Loucy (cell line): Measurements from ENCODE around the gene IGFN1.

Source experiments
- EZH2phosphoT487 ChIP-seq: fragments of 200-600 bp; IDR thresholded peaks from 2 replicates; pipeline ENCODE4 v1.6.1; 2018; ENCODE audit warnings: antibody characterized with exemption, mild to moderate bottlenecking, moderate library complexity, borderline replicate concordance
- TF ChIP-seq, protein P1 (sequence below): fragments of 200-600 bp; sonication (generic); conservative IDR thresholded peaks from 2 replicates; pipeline ENCODE4 v1.5.1; 2014; ENCODE audit warnings: mild to moderate bottlenecking, antibody characterized with exemption, low read length

DNA sequence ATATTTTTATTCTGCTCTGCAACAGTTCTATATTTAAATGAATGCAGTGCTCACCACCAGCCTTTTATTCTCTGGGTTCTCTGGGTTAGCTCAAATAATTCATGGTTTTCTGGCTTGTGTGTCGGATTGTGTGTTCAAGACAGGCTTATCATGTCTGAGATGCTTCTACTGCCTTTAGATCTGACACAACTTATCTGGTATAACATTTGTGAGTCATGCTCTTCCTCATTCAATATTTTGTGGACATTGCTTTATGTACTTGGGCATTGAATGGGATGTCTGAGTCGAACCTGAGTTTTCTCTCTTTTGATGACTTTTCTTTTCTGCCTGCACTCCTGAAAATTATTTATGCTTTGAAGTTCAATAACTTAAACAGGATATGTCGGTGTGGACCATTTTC is 75.1 kb downstream of the IGFN1 start:
- TF ChIP-seq, protein P1, sequence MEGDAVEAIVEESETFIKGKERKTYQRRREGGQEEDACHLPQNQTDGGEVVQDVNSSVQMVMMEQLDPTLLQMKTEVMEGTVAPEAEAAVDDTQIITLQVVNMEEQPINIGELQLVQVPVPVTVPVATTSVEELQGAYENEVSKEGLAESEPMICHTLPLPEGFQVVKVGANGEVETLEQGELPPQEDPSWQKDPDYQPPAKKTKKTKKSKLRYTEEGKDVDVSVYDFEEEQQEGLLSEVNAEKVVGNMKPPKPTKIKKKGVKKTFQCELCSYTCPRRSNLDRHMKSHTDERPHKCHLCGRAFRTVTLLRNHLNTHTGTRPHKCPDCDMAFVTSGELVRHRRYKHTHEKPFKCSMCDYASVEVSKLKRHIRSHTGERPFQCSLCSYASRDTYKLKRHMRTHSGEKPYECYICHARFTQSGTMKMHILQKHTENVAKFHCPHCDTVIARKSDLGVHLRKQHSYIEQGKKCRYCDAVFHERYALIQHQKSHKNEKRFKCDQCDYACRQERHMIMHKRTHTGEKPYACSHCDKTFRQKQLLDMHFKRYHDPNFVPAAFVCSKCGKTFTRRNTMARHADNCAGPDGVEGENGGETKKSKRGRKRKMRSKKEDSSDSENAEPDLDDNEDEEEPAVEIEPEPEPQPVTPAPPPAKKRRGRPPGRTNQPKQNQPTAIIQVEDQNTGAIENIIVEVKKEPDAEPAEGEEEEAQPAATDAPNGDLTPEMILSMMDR, result no peak
- no peak for TF ChIP-seq EZH2phosphoT487
